Astrocyte of the hippocampus (primary cell): ENCODE results near the gene AUTS2.

ENCODE experiments used
- DNase-seq: peaks from one replicate; pipeline ENCODE4 v3.0.0; 2011; ENCODE audit warnings: low read depth, low spot score

The AUTS2 gene

GRCh38 chr7:69967689-69968450 is 369.6 kb downstream of the AUTS2 start:
- peak; percentile 18 for DNase-seq

GRCh38 chr7:69968969-69969556 is 370.8 kb downstream of the AUTS2 start:
- no peak for DNase-seq

GRCh38 chr7:69981646-69982045 is 383.4 kb downstream of the AUTS2 start:
- no peak for DNase-seq

GRCh38 chr7:69982197-69982596 is 383.9 kb downstream of the AUTS2 start:
- peak; percentile 80 for DNase-seq

GRCh38 chr7:69989551-69989950 is 391.3 kb downstream of the AUTS2 start:
- no peak for DNase-seq

- DNase-seq, result no peak
Observed at GRCh38 chr7:69992938-69993337, 394.7 kb downstream of the AUTS2 start.

- DNase-seq, result peak; percentile 62
Observed at GRCh38 chr7:69994218-69994617, 395.9 kb downstream of the AUTS2 start.

GRCh38 chr7:69994886-69995542 is 396.7 kb downstream of the AUTS2 start:
- DNase-seq, result peak; percentile 37

GRCh38 chr7:69996121-69996520 is 397.8 kb downstream of the AUTS2 start:
- no peak for DNase-seq

- DNase-seq, result peak; percentile 9
Observed at GRCh38 chr7:70000737-70001348, 402.6 kb downstream of the AUTS2 start.

GRCh38 chr7:70005480-70005879 is 407.2 kb downstream of the AUTS2 start:
- no peak for DNase-seq

GRCh38 chr7:70005891-70006260 is 407.6 kb downstream of the AUTS2 start:
- no peak for DNase-seq

- DNase-seq, result no peak
Observed at GRCh38 chr7:70006261-70006920, 408.1 kb downstream of the AUTS2 start.

- no peak for DNase-seq
Observed at GRCh38 chr7:70008466-70008865, 410.2 kb downstream of the AUTS2 start.

GRCh38 chr7:70014472-70015177 is 416.4 kb downstream of the AUTS2 start:
- DNase-seq, result no peak

- DNase-seq, result no peak
Observed at GRCh38 chr7:70015353-70015752, 417.1 kb downstream of the AUTS2 start.

- DNase-seq, result peak; percentile 67
Observed at GRCh38 chr7:70016044-70016770, 417.9 kb downstream of the AUTS2 start.

GRCh38 chr7:70017357-70017756 is 419.1 kb downstream of the AUTS2 start:
- DNase-seq, result no peak

GRCh38 chr7:70018700-70019099 is 420.4 kb downstream of the AUTS2 start:
- no peak for DNase-seq

- DNase-seq, result no peak
Observed at GRCh38 chr7:70027867-70028266, 429.6 kb downstream of the AUTS2 start.

GRCh38 chr7:70028620-70029019 is 430.3 kb downstream of the AUTS2 start:
- no peak for DNase-seq
